HG03025 (cell line): ENCODE data around the gene PAFAH1B1.

Experiments
- ATAC-seq: cut with Tn5 transposase; IDR thresholded peaks from one replicate; pipeline ENCODE4 v1.9.1; 2021; ENCODE audit warnings: mild to moderate bottlenecking, moderate library complexity; ENCODE audit not compliant: unreplicated experiment, low FRiP score

Gene PAFAH1B1

DNA sequence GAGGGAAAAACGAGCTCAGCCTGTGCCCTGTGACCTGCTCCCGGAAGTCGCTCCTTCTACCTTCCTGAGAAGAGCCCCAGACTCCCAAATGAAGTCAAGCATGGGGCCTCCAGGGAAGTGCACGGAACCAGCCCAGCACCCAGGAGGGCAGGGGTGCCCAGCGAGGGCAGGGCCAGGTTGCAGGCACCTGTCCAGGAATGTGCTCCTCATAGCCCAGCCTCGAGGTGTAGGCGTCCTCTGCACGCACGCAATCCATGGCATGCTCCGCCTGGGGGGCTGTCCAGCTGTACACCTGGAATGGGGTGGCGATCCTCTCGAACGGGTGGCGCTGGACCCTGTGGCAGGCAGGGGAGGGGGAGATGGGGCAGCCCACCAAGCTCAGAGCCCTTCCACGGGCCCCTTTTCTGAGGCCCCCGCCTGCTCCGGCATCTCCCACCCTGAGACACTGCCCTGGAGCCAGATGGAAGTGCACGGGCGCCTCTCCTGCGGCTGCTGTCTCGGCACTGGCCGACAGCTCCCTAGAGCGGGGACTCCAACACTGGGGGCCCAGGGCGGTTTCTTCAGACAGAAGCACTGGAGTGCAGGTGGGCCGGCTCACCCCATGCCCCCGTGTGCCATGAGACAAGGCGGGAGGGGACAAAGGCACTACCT is 107.2 kb downstream of the PAFAH1B1 start:
- no peak for ATAC-seq

DNA sequence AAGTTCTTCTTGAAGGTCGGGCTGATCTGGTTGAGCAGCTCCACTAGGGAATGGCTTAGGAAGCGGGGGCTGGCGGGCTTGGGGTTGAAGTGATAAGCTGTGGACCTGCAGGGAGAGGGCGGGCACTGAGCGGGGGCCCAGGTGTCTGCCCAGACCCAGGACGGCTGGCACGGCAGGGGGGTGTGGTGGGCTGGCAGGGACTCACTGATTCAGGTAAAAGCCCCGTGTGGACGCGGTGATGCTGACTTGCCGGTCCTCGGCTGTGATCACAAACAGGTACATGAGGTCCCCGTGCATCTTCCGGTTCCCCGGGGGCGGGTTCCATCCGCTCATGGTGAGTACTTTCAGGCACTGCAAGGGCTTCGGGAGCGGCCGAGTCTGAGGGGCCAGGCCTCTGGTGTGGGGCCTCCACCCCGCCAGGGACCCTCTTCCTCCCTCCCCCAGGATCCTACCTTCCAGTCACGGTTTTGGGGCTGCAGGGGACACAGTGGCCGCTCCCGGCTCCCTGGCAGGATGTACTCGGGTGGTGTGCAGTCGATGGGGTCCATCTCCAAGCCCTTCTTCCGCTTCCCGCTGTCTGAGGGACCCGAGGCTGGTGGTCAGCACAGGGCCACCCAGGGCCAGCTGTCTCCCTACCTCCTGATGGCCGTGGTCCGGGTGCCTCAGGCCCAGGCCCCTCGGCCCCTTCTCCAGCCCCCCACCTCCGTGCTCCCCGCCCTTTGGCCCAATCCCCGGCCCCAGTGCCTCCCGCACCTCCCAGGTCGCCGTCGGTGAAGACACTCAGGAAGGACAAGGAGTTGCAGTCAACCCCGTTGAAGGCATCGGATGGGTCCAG is 107.9 kb downstream of the PAFAH1B1 start:
- no peak for ATAC-seq

DNA sequence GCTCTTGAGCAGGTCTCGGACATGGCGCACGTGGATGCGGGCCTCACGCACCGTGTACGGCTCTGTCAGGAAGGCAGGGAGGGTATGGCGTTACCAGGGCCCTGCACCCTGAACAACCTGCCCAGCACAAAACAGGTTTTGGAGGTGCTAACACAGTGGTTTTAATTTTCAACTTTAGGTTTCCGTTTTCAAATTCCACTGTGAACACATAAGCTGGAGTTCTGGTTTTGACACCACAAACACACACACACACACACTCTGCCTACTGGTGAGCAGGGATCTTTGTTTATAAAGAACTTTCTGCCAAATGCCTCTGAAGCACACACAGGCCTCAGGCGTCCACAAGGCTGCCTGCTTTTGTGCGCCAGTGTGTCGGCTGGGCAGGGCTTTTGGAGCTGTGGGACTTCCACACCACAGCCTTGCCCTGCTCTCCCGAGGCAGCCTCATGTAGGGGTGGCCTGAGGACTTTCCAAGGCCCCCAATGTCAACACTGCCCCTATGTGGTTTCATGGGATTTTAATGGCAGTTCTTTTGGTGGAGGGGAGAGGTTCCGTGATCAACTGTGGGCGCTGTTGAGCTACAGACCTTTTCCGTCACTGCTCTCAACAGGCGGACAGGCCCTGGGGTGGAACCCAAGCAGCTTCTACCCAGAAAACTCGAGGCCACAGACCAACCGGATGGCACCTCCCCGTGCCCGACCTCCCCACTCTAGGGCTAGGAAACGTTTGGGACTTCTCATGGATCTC is 108.7 kb downstream of the PAFAH1B1 start:
- no peak for ATAC-seq

DNA sequence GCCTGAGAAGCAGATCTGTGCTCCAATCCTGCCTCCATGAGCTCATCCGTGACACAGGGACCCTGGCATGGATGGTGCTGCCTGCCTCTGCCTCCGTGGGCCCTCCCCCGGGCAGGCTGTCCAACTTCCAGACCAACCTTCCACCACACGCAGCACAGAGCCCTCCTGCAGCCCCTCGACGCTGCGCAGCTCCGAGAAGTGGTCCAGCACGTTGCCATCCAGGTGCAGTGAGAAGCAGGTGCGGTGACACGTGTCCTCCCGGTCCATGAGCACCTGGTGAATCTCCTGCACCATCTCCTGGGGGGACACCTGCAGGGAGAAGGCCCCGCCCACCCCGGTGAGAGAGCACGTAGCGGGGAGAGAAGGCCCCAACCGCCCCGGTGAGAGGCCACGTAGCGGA is 109.7 kb downstream of the PAFAH1B1 start:
- ATAC-seq = no peak

DNA sequence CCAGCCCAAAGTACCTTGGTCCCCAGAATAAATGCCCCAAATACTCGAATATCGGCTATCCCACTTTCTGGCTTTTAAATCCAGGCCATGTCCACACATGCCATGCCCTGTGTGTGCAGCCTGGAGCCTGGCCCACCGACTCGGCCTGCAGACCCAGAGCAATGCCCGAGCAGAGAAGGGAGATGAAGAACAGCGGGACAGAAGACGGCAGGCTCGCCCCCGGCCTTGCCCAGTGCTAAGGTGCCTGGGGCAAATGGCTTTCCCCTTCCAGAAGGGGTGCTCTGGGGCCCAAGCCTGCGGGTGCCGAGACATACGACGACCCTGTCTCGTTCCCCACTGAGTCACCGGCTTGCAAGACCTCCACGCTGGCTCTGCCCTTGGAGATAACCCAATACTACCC is 110.2 kb downstream of the PAFAH1B1 start:
- ATAC-seq = no peak

DNA sequence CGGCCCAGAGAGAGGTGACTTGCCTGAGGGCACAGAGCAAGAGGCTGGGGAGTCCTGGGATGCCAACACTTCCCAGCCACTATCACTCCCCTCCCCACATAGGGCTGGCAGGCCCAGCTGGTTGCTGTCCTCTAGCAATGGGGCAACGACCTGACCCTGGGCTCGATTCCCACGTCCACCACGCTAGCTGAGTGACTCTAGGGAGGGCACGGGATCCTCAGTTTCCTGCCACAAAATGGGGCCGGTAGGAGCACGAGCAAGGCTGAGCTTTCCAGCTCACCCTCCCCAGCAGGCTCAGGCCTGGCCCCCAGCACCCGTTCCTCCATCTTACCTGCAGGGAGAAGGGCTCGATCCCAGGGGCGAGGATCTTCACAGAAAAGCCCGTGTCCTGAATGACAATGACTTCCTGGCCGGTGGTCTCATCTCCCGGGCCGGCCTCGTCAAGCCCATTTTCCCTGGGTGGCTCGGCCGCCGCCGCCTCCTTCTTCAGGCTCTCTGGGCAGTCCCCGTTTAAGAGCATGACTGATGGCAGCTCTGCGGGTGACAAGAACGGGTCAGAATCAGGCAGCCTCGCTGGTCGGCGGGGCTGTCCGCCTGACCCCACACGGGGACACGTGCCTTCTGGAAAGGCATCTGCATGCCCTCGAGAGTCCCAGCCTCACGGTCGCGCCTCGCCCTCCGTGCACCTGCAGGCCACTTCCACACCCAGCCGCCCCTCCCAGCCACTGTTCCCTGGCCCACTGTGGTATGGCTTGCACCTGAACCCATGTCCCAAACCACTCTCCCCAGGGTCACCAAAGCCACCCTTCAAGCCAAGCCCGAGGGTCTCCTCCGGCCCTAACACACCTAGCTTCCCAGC is 110.8 kb downstream of the PAFAH1B1 start:
- no peak for ATAC-seq

DNA sequence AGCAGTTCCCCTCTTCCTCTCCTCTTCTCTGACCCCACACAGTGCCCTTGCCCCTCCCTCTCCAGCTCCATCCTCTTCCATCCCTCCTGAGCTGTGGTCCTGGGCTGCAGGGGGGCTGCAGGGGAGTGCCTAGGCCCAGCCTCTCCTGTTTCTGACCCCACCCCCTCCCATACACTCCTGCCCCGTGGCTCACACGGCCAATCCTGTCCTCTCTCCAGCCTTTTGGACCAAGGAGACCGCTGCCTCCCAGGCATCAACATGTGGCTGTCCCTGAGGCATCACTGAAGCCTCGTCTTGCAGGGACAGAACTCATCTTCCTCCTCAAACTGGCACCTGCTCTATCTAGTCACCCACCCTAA is 111.4 kb downstream of the PAFAH1B1 start:
- ATAC-seq = no peak

DNA sequence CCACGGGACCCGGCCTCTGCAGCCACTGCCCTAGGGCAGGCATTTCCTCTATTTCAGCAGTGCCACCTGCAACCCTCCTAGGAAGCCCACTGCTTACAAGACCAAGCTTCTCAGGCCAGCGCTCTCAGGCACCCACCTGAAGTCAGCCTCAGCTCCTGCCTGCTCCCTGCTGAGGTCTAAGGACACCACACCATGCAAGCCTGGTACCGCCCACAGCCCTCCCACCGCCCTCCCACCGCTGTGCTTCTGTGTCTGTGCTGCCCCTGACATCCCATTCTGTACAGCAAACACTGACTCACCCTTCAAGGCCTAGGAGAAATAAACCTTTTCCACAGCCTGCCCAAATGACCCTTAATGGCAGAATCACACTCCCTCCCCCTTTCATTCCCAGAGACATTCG is 111.8 kb downstream of the PAFAH1B1 start:
- ATAC-seq = no peak

DNA sequence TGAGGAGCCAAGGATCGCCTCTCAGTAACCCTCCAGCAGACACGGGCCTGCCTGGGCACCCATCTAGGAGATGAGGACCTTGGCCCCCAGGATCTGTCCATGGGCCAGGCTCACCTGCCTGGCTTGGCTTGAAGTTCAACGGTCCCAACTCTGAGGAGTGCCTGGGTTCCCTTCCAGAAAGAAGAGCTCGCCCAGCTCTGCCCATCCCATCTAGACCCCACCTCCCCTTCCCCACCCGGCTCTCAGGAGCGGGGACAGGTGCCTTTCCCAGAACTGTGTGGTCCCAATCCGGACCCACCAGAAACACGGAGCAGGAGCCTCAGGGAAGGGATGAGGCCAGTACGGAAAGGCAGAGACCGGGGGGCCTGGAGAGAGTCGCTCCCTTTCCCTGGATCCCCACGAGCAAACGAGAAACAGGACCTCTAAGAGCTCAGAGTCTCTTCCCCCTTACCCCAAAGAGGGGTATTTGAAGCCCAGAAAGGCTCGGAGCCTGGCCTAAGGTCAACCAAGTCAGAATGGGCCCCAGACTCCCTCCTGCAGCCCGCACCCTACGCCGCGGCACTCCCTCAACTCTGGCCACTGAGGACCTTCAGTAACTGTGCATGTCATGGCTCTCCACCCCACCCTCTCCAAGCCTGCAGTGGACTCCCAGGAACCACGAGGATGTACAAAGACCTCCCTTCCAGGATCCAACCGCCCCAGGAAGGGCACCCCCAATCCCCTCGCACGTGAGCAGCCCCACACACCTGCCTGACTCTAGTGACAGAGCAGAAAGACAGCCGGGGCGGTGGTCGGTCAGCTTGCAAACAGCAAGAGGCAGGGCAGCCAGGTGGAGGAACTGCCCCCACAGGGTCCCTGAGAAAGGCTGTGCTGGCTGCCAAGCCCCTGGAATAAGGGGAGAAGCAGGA is 112.7 kb downstream of the PAFAH1B1 start:
- ATAC-seq = no peak

DNA sequence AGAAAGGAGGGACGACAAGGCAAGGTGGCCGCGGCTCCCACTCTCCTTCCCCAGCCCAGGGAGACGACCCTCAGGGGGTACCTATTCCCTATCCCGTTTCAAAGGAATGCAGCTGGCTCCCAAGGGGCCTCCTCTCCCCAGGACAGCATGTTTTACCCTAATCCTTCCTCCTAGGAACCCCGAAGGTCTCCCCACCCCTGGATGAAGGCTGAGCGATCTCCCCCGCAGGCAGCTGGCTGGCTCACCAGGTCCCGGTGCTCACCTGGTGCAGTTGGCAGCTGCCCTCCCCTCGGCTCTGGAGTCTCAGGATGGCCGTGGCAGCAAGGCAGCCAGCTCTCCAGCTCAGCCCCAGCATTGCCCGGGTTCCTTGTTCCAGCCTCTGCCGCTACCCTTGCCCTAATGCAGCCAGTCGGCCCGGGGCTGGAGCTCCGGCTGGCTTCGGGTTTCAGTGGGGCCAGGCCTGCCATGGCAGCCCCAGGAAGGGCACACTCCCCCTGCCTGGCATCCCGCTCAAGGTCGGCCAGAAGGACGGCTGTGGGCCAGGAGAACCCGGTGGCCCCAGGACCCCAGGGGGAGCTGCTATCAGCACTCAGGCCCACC is 113.6 kb downstream of the PAFAH1B1 start:
- ATAC-seq = no peak

DNA sequence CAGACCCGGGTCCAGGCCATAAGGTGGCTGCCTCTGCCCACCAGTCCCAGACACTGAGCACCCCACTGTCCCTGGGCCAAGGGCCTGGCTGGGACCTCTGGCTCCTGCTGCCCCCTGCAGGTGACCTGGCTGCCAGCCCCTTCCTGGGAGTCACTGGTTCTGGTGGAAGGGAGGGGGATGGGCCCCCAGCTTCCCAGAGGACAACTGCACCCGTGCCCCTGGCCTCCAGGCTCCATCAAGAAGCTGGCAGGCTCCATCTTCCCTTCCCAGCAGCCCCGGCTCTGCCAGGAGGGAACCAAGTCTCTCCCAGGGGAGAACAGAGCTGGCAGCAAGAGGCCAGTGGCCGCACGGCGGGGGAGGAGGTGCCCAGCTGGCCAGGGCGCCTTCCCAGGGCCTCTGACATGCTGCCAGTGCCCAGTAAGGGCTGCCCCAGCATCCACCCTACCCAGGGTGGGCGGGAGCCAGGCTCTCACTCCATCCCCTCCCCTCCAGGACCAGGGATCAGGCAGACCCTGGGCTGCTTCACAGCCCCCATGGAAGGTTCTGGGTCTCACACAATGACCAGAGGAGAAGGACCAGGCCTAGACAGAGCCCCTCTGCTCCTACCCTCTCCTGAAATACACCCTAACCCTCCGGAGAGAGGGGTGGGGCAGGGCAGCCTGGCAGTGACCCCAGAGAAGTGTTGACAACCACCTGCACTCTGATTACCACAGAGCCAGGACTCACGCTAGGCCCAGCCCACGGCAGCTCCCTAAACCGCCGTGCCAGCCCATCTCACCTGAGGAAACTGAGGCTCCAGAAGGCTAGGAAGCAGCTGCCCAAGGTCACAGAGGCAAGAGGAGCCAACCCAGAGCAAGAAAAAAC is 114.5 kb downstream of the PAFAH1B1 start:
- ATAC-seq = no peak

DNA sequence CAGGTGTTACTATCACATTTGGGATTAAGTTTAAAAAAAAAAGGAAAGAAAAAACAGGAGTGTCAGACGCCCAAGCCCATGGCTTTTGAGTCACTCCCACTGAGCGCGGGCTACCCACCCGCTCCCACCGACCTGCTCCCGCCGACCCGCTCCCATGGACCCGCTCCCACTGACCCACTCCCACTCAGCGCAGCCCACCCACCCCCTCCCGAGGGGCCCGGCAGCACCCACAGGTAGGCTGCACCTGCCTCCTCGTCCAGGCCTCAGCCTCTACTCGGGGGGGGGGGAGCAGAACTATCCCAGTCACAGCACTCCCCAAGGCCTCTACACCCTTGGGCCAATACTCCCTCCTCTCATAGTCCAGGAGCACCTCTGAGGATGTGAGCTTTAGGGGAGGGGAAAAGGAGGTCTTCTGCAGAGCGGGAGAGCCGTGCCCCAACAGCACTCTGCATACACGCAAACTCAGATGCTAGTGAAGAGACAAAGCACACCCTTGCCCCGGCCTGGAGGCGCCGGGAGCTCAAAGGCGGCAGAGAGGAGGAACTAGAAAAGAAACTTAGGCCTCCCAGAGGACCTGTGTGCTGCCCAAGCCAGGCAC is 115.2 kb downstream of the PAFAH1B1 start:
- ATAC-seq = no peak

DNA sequence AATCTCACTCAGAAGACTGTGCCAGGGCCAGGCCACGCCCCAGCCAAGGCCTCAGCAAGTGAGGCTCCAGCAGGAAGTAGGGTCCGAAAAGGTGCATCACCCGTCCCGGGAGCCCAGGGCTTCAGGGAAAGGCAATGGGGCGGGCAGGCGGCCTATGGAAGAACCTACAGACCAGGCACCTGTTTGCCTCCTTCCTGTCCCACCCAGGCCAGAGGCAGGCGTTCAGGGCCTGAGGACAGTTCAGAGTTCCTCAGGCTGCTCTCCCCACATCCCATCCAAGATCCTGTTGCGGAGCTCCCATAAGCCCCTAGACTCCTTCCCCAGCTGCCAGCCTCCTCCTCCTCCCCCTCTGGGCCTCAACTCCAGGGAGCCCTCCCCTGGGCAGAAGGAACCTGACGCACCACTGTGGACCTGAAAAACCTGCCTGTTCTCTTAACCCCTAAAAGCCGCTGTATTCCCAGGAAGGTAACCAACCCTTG is 115.8 kb downstream of the PAFAH1B1 start:
- ATAC-seq = no peak

DNA sequence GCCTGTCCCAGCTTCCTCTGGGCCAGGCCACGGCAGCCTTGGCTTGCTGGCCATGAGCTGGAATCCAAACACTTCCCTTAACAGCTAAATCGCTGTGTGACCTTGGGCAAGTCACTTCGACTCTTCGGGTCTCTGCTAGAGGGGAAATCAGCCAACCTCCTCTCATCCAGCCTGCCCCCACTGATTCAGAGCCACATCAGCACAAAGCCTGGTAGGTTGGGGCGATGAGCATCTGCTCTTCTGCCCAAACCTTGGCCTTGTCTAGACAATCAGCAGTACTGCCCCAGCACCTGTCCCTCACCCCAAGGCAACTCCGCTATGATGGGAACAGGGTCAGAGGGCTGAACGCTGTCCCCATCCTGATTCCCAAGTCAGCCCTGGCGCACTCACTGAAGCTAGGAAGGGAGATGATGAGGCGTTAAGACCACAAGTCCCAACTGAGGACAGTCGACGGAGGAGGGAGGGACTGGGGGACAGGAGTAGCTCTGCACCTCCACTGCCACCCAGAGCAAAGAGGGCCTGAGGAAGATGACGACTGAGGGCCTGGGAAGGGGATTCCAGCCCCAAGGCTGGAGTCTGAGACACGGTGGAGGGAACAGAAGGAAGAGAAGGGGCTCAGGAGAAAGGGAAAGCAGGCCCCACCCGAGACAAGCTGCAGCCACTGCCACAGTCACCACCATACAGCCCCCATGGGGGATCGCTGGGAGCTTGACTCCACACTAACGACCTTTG is 116.8 kb downstream of the PAFAH1B1 start:
- ATAC-seq = no peak

DNA sequence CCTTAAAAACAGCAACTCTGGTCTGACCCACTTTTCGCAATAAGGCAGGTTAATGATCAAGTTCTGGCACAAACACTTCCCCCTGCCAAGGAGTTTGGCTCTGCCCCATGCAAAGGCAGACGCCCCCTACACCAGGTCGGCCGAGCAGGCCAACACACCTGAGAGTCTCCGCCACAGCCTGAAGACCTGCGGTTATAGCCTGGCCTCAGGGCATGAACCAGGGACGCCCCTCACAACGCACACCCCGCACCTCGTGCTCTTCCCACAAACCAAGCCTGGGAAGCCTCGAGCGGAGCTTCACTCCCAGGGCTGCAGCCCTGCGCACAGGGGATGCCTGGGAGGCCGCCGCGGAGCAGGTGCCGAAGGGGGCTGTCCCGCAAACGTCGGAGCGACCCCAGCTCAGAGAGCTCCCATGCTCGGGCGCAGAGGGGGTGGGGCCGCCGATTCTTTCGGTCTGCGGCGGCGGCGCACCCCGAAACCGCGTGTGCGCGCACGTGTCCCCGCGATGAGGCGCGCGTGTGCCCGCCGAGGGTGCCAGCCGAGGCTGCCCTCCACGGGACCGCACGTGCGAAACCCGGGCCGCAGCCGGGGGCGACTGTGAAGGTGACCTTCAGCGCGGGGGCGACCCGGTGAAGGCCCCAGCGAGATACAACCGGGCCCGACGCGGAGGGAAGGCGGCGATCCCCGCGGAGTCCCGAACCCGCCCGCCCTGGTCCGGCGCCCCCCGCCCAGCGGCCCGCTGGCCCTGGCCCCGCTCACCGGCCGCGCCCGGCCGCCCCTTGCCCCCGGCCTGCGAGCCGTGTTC is 117.6 kb downstream of the PAFAH1B1 start:
- ATAC-seq = peak; percentile 31

DNA sequence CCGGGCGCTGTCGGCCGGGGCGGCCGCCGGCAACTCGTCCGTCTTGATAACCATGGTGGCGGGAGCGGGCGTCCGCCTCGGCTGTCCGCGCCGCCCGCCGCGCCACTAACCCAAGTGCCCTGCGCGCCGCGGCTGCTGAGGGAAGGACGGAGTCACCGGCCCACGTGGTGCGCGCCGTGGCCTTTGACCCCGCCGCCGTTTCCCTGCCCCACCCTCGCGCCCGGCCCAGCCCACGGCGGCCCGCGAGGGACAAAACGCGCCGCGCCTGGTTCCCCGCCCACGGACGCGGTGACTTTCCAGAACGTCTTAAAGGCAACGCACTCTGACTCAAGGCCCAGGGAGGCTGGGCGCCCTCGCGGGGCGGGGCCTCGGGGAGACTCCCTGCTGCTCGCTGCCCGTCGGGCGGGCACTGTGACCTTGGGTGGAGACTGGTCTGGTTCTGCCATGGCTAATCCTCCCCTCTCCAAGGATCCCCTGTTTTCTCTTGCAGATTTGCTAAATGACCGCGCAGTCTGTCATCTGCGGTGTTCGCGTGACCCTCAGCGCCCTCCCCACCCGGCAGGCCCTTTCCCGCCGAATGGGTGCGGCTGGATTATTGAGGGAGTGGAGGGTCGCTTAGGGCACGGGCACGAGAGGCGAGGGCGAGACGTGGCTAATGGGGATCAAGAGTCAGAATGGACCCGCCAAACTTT is 118.3 kb downstream of the PAFAH1B1 start, which contains the start of gene CLUH:
CLUH (minus strand) TSS at position 157 of the 692 bp plus-strand sequence; CDS start at position 54, 103 bp downstream.
- ATAC-seq = peak; percentile 61
